Measurements from ENCODE around the gene MESD. TPM values are rescaled to one million over a fixed set of nuclear protein-coding genes. Genes with fewer than 3 reads are reported as not detected.

MESD gene
- total and polyA plus RNA-seq, 11 donors = 11.2 to 19.8 (median 14.8) TPM

GRCh38 chr15:80918196-80918783, 71.3 kb downstream of the MESD start:
- H3K4me1 ChIP-seq = no peaks in the 10 kb centered on the region
- H3K4me3 ChIP-seq = no peak overlapping the region
- WGBS, 4 donors = 85 to 93% (median 92%) methylated on average over 5 of the region's 5 CpGs

DNA sequence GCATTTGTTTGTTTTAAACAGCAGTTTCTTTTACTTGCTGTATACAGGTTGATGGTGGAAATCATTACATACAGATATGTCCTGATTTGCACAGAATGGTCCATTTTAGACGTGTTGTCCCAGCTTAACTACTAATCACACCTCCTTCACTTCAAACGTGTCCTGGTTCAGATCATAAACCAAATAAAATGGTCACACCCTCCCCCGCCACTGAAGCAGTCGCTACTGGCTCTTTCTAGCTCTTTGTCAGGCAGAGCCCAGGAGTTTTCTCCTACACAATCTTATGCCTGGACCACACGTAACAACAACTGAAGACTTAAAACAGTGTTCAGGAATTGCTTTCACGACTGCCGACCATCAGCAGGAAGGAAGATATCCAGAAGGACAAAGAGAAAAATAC, 73.6 kb downstream of the MESD start:
- no peaks in the 10 kb centered on the region for H3K27me3 ChIP-seq
- TF ChIP-seq, protein P1, sequence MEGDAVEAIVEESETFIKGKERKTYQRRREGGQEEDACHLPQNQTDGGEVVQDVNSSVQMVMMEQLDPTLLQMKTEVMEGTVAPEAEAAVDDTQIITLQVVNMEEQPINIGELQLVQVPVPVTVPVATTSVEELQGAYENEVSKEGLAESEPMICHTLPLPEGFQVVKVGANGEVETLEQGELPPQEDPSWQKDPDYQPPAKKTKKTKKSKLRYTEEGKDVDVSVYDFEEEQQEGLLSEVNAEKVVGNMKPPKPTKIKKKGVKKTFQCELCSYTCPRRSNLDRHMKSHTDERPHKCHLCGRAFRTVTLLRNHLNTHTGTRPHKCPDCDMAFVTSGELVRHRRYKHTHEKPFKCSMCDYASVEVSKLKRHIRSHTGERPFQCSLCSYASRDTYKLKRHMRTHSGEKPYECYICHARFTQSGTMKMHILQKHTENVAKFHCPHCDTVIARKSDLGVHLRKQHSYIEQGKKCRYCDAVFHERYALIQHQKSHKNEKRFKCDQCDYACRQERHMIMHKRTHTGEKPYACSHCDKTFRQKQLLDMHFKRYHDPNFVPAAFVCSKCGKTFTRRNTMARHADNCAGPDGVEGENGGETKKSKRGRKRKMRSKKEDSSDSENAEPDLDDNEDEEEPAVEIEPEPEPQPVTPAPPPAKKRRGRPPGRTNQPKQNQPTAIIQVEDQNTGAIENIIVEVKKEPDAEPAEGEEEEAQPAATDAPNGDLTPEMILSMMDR (IDR thresholded peaks at IDR 0.05) = no peak
- TF ChIP-seq POLR2A (IDR thresholded peaks at IDR 0.05) = no peak
- H3K4me3 ChIP-seq = no peak overlapping the region
- 81 to 86% (median 83%) methylated on average over 7 of the region's 7 CpGs for WGBS, 4 donors
- H3K27ac ChIP-seq = no peak overlapping the region
- no peaks in the 10 kb centered on the region for H3K9me3 ChIP-seq
- no peak for DNase-seq
- intact Hi-C loops (cut with DNase I) = no loop called here
- ATAC-seq = no peak
- no peaks in the 10 kb centered on the region for H3K4me1 ChIP-seq
- peaks cover 0 to 2% (median 0%) of the 10 kb centered on the region in 9 donors for H3K36me3 ChIP-seq

More at GRCh38 chr15:80918196-80918783, 71.3 kb downstream of the MESD start:
- intact Hi-C loops (cut with DNase I) = no loop called here
- H3K9me3 ChIP-seq = no peaks in the 10 kb centered on the region
- DNase-seq = no peak
- H3K27me3 ChIP-seq = no peaks in the 10 kb centered on the region
- ATAC-seq = no peak
- peaks cover 0 to 4% (median 0%) of the 10 kb centered on the region in 9 donors for H3K36me3 ChIP-seq
- no peak overlapping the region for H3K27ac ChIP-seq
- no peak for TF ChIP-seq POLR2A (IDR thresholded peaks at IDR 0.05)
- TF ChIP-seq, protein P1 (IDR thresholded peaks at IDR 0.05) = no peak

DNA sequence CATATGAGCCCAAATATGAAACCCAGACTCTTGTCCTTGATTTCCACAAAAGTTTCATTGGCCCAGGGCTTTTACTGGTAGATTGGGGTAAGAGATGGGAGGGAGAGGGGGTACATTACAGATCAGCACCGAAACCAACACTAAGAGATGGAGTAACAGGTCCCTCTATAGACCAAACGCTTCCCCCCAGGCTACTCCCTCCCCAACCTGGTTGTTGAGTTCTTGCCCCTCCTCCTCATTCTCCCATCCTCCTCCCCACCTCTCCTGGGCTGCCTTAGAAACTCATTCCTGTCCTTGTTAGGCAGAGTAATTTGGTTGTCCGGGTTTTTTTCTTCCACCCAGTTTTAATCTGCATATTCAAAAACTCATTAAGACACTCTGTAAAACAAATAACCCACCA, 74.1 kb downstream of the MESD start:
- peaks cover 0 to 6% (median 2%) of the 10 kb centered on the region in 9 donors for H3K36me3 ChIP-seq
- DNase-seq (no peak), ATAC-seq (no peak)
- no peak overlapping the region for H3K4me3 ChIP-seq
- intact Hi-C loops (cut with DNase I) = no loop called here
- TF ChIP-seq, protein P1 (IDR thresholded peaks at IDR 0.05) = no peak
- no peak for TF ChIP-seq POLR2A (IDR thresholded peaks at IDR 0.05)
- no peaks in the 10 kb centered on the region for H3K9me3 ChIP-seq
- H3K27me3 ChIP-seq = no peaks in the 10 kb centered on the region
- 82 to 89% (median 87%) methylated on average over 3 of the region's 3 CpGs for WGBS, 4 donors
- no peak overlapping the region for H3K27ac ChIP-seq
- H3K4me1 ChIP-seq = no peaks in the 10 kb centered on the region

- WGBS, 4 donors = 88 to 93% (median 91%) methylated on average over 5 of the region's 5 CpGs
- H3K9me3 ChIP-seq = peaks cover 0 to 8% (median 0%) of the 10 kb centered on the region in 12 donors
- no peak for TF ChIP-seq POLR2A (IDR thresholded peaks at IDR 0.05)
- TF ChIP-seq, protein P1 (IDR thresholded peaks at IDR 0.05) = no peak
- H3K4me1 ChIP-seq = no peaks in the 10 kb centered on the region
- H3K36me3 ChIP-seq = peaks cover 0 to 25% (median 8%) of the 10 kb centered on the region in 9 donors
- peak overlapping the region in 1 of 12 donors; percentile 54 for H3K27ac ChIP-seq
- no peaks in the 10 kb centered on the region for H3K27me3 ChIP-seq
- intact Hi-C loops (cut with DNase I) = no loop called here
- ATAC-seq (no peak), DNase-seq (no peak)
- H3K4me3 ChIP-seq = no peak overlapping the region
Measured at GRCh38 chr15:80913541-80913940, 76.1 kb downstream of the MESD start.

Data from heart left ventricle (tissue), 16 donors.